Stimulated activated CD4-positive, alpha-beta T cell treated with anti-CD3 and anti-CD28 coated beads, Interleukin-15, amount 100 ng/mL, for 1 hour (primary cell): Measurements from ENCODE around the gene ATP5F1E.

Experiments used
- DNase-seq, 2 donors: peaks; one replicate each; pipeline ENCODE4 v3.0.0-alpha.2; 2020; ENCODE audit warnings: low read depth in 1 of 2, low spot score in 1 of 2

ATP5F1E gene

DNA sequence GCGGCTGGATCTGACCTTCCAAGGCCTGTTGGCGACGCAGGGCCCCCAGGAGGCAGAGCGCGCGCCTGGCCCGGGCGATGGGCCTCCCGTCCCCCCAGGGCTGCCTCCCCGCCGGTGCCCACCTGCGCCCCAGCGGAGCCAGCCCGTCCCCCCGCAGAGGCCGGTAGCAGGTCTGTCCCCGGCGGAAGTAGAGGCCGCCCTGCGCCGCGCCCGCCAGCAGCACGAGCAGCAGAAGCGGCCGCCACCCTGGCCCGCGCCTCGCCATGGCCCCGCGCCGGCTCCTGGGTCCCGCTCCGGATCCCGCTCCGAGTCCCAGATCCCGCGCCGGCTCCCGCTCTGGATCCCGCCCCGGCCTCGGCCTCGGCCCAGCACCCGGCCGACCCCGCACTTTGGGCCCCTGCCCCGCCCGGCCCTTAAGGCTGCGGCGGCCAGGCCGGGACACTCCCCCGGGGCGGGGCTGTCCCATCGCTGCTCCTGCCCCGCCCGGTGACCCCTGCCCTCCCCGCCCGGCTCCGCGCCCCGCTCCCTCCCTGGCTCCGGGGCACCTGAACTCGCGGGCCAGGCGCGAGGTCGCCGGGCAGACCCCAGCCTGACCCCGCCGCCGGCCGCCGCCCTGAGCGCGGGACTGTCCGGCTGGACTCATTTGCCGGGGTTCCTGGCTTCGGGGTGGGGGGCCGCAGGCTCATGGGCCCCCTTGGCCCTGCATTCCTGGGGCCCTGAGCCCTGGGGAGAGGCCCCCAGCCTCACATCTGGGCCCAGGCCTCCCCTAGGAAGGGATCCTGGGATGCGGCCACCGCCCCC, 25.1 kb downstream of the ATP5F1E start, which contains the start of gene CTSZ:
Gene CTSZ, minus strand, starts transcription at position 391 of the 801 bp plus-strand sequence. Its CDS starts 126 bp downstream, at position 265.
- DNase-seq: peak in 1 of 2 donors; percentile 42

DNA sequence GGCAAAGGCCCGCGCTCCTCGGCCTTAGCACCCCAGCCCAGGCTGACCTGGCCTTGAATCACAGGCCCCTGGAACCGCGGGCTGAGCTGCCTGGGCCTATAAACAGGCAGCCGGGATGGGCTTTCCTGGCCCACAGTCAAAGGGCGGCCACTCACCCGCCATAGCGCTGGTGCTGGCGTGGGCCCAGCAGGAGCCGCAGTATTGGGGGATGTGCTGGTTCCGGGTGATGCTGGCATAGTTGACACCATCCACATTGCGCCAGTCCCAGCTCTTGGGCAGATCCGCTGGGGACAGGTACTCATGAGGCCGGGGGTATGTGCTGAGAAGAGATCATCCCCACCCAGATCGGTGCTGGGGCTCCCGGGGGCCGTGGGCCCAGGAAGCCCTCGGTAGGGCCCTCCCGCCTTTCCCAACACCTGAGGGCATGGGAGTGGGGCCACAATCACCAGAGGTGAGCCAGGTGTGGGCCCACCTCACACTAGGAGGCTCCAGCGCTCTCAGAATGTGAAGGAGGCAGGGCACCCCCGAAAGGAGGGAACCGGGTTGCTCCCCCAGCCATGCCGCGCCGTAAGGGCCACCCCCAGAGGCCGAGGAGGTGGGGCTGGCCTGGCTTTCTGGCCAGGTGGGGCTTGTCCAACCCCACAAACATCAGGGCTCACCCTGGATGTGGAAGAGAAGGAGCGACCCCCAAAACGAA, 25.8 kb downstream of the ATP5F1E start:
- no peak for DNase-seq

DNA sequence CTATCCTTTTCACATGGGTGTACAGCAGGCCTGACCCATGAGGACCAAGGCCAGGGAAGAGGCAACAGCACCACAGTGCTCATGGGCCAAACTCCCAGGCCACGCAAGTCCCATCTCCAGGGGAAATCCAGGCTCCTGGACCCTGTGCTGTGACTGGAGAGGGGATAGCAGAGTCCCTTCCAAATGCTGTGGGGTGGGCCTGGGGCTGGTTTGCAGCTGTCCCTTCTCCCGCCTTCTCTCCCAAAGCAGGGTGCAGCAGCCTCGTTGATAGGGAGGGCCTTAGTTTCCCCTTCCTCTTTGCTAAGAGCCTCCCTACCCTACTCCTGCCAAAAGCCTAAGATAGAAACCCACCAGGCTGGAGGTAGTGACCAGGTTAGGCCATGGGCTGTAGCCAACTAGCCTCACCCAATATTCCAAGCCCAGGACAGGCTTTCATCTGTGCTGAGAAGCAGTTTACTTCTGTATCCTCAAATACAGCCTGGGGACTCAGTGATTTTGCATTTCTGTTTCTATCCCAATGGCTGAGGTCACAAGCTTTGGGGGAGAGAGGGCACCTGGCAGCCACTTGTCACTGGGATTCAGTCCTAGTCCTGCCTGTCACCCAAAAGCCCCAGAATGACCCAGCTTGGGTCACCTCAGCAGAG, 26.5 kb downstream of the ATP5F1E start:
- no peak for DNase-seq

DNA sequence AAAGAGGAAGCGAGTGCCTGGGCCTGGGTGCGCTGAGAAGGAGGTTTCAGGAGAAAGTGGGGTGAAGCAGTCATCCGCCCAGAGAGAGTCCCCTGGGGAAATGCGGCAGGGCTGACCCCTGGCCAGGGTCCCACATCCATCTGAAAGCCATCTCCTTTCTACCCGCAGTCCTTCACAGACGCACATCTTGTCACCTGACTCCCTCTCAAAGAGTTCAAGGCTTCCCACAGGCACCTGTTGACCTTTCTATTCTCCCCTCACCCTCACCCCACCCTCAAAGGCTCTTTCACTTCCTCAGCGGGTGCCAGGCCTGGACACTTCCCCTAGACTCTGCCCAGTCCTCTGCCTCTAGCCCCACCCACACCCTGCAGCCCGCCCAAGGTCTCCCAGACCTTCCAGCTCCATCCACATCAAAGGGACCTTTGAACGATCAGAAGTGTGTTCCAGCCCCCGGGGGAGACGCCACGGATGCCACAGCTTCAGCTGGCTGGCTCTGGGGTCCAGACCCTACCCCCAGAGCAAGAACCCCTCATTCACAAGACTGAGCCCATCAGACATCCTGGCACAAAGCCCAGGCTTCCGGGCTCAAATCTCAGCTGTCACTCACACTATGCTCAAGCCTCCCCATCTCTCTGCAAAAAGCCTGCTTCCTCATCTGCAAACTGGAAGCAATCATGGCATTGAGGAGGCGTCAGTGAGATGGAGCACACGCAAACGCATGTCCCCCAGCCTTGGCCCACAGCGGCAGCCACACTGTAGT, 27.2 kb downstream of the ATP5F1E start:
- DNase-seq: no peak

GRCh38 chr20:59004493-59004762, 27.7 kb downstream of the ATP5F1E start:
- peak in 1 of 2 donors; percentile 37 for DNase-seq

DNA sequence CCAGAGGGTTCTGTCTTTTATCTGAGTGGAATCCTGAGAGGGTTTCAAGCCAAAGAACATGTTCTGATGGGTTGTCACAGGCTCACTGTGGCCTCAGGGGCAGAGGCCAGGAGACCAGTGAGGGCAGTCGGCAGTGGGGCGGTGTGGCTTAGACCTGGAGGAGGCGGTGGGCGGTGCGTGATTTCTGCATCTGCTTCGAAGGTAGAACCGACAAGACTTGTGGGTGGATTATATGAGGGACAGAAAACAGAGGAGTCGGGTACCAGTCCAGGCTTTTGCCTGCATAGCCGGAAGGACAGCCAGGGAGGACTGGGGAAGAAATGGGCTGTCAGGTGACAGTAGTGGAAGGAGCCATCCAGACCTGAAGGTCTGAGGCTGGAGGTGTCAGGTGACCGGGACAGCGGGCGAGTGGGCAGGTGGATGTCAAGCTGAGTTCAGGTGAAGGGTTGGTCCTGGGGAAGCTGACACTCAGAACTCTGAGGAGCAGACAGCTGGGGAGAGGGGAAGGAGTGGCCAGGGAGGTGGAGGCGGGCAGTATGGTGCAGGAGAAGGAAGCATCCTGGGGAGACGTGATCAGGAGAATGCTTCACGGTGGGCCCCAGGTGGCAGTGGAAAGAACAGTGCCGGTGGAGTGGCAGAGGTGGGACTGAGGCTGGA, 28.2 kb downstream of the ATP5F1E start:
- no peak for DNase-seq

GRCh38 chr20:59002874-59003399, 29.2 kb downstream of the ATP5F1E start:
- DNase-seq: no peak

- no peak for DNase-seq
Measured at GRCh38 chr20:59002388-59002787, 29.7 kb downstream of the ATP5F1E start.

DNA sequence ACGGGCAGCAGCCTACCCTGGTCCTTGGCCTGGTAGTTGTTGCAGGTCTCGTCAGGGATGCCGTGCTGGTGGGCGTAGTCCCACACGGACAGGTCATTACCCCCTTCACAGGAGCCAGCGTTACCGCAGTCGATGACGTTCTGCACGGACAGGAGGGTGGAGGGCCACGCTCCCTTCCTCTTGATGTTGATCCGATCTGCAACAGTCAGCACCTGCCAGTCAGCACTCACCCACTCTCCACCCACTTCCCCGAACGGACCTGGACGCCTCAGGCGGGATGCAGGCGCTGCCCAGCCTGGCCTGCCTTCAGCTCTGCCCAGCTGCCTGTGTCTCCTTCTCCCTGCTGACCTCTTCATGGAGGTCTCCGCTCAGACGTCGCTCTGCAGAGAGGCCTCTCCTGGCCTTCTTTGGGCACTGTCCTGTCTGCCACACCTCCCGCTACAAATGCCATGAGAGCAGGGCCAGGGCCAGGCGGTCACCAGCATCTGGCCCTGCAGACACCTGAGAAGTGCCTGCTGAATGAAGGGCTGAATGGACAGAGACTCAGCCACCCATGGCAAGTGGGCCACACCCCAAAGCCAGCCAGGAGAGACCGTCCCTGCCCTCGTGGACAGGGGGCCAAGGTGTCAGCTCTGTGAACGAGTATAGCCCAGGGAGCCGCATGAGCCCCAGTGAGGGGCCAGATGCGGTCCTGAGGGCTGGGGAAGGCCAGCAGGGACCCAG, 30.5 kb downstream of the ATP5F1E start:
- DNase-seq: no peak

DNA sequence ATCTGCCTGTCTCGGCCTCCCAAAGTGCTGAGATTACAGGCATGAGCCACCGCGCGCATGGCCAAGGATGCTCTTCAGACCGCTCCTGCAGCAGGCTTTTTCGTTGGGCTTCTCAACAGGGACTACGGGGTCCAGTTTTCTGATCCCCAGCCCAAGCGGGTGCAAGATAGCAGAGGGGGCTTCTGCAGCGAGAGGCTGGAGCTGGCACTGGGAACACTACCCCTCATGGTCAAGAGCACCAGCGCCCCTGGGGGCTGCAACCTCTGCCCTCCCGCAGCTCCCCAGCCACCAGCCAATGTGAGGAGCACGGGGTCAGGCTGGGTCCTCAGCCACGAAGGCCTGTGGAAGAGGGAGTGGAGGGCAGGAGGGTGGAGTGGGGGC, 31.1 kb downstream of the ATP5F1E start:
- DNase-seq: no peak

GRCh38 chr20:59000326-59000725, 31.8 kb downstream of the ATP5F1E start:
- no peak for DNase-seq

DNA sequence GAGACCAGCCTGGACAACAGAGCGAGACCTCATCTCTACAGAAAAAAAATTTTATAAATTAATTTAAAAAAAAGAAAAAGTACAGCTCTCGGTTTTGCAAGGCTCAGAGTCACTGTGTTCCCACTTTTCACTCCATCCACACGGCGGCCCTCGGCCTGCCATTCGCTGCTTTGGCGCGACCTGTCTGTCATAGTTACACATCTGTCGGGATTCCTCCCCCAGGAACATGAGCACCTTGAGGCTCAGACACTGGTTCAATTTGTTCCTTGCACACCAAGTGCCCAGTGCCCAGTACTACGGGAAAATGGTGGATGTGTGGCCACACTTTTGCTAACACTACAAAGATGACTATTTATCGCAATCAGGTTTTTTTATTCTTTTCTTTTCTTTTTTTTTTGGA, 33.5 kb downstream of the ATP5F1E start:
- DNase-seq: no peak

GRCh38 chr20:58997141-58997770, 34.9 kb downstream of the ATP5F1E start:
- no peak for DNase-seq

DNA sequence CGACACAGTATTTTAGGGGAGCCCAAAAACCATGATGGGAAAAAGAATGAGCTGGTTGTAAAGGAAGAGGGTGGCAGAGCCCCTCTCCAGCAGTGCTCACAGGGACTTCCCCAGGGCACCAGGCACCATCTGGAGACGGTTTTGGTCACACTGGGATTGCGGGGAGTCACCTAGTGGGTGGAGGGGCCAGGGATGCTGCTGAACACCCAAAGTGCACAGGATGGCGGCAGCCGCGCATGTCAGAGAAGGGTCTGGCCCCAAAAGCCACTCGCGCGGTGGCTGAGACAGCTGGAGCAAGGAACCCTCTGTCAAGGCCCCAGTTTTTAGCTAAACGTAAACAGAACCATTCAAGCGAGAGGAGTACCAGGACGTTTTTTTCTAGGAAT, 35.9 kb downstream of the ATP5F1E start:
- no peak for DNase-seq

- no peak for DNase-seq
Measured at GRCh38 chr20:58995461-58996225, 36.5 kb downstream of the ATP5F1E start.

- no peak for DNase-seq
Measured at GRCh38 chr20:58994390-58995159, 37.6 kb downstream of the ATP5F1E start.

GRCh38 chr20:58993332-58994248, 38.5 kb downstream of the ATP5F1E start:
- no peak for DNase-seq
